AG08396 (cell line): ENCODE measurements around the gene NCBP3.
"Not testable (repeated sequence)": the region's sequence is repeated elsewhere in the genome, so short reads cannot be mapped to it uniquely, and the experiment has no call there.

Source experiments
- DNase-seq: peaks from one replicate; pipeline ENCODE4 v3.0.0; 2012; ENCODE audit warnings: low spot score, mixed read lengths

NCBP3 gene

DNA sequence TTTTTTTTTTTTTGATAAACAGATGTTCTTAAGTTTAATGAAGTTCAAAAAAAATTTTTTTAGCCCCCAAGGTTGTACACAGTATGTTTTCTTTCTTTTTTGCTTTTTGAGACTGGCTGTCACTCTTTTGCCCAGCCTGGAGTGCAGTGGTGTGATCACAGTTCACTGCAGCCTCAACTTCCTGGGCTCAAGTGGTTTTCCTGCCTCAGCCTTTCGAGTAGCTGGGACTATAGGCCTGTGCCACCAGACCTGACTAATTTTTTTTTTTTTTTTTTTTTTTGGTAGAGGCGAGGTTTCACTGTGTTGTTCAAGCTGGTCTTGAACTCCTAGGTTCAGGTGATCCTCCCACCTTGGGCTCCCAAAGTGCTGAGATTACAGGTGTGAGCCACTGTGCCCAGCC lies 57.8 kb downstream of the NCBP3 start:
- DNase-seq: no peak

DNA sequence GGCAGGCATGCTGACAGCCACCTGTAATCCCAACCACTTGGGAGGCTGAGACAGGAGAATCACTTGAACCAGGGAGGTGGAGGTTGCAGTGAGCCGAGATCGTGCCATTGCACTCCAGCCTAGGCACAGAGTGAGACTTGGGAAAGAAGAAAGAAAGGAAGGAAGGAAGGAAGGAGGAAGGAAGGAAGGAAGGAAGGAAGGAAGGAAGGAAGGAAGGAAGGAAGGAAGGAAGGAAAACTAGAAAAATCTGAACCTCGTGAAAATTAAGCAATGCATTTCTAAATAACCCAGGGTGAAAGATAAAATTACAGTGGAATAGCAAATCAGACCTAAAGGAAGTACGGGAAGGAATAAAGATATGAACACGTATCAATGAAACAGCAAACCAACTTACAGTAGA lies 60.7 kb downstream of the NCBP3 start:
- DNase-seq: not testable (repeated sequence)

DNA sequence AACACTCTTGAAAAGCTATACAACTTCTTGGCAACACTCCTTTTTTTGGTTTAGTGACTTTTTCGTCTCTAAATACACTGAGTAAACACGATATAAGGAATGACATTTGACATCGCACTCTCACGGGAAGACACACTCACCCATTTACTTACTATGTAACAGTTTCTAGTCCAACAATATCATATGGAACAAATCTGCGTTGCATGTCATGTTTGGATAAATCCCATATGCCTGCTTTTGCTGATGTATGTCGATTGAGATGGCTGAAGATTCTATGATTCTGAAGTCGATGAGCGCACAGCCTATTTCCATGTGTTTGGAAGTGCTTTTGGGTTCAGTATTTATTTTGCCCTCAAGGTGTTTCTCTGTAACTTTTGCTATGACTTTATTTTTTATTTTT lies 63.3 kb downstream of the NCBP3 start:
- no peak for DNase-seq

DNA sequence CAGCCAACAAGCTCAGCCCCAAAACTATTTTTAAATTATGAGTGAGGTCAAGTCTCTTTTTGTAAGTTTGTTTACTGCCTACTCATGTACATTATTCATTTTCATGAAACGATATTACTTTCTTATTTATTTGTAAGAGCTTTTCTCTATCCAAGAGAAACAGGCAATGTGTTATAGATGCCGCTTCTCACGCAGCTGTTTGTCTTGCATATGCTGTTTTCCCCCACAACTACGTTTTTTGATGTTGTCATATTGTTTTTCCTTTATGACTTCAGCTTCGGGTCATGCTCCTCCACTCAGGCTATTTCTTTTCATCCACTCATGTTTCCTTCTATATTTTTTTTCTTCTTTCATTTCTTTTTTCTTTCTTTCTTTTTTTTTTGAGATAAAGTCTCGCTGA lies 65.1 kb downstream of the NCBP3 start:
- DNase-seq: no peak

DNA sequence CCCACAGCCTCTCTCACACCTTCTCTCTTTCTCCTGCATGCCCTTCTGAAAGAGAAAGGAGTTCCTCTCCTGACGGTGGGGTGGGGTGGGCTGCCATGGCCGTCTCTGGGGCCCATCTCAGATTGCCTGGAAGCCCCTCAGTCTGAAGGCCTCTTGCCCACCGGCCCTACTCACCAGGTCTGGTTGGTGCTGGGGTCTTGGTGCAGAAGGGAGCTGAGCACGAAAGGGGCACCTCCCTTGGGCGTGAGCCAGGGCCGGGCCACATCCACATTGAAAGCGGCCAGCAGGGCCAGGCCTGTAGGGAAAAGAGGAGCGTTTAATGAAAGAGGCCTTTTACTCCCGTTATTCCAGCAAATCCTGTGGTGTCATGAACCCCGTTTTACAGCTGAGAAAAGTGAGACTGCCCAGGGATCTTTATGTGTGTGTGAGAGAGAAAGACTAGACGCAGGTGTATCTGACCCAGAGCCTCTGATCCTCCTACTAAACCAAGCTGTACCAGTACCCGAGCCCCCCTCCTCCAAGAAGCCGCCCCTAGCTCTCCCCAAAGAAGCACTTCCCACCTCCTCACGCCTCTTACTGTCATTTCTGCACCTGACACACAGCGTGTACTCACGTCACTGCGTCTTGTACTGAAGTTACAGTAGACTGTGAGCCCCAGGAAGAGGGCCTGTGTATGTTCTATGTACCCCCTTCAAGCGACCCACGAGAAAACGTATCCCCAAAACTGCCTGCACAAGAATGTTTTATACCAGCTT lies 68.5 kb downstream of the NCBP3 start:
- DNase-seq: no peak

DNA sequence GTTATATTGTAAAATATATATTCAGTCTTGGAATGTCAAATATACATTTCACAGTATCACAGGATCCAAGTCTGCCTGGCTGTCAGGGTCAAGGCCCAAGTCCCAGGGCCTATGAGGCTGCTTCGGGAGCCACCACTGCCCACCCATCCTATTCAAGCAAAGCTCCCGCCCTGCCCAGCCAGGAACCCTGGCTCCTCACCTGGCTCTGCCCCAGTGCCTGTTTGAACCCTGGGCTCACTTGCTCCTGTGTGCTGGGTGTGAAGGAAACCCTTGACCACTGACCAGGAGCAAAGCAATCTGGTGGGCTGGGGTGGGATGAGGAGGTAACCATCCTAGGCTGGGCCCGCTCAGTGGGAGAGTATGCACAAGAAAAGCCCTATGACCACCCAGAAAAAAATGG lies 72.1 kb downstream of the NCBP3 start:
- no peak for DNase-seq

DNA sequence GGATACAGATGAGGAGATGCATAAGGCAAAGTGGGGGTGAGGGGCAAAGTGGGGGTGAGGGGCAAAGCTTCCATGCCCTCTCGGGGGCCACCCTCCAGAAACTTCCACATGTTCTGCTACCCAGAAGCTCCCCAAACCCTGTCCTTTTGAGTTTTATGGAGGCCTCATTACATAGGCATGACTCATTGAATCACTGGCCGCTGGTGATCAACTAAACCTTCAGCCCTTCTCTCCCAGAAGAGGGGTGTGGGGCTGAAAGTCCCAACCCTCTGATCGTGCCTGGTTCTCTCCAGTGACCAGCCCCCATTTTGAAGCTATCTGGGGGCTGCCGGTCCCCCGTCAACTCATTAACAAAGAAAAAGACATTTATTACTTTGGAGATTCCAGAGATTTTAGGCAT lies 72.5 kb downstream of the NCBP3 start:
- no peak for DNase-seq

DNA sequence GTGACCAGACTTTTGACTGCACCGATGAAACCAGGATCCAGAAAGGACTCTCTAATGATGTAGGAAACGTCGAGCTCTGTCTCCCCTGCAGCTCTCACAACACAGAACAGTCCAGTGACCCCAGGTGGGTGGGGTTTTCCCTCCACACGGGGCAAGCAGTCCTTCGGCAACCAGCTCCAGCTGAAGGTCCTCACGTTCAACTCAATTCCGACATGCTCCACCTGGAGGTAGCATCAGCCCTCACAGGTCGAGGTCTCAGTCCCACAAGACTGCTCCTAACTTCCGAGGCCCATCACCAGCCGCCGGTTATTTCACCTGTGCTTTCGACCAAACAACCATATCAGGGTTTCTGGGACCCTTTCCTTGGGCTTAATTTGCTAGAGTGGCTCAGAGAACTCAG lies 73.3 kb downstream of the NCBP3 start:
- no peak for DNase-seq

DNA sequence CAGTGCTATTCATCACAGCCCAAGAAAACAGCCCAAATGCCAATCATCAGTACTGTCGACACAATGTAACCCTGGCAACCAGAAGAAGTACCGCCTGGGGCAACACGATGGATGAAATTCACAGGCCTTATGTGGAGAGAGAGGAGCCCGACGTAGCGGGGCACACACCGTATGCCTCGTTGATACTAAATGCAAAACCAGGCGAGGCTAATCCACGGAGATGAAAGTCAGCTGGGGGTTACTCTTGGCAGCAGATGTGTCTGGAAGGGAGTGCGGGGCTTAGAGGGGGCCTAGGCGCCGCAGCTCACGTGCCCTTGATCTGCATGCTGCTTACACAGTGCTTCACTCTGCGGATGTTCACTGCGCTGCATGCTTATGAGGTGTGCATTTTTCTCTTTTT lies 74.9 kb downstream of the NCBP3 start:
- DNase-seq: no peak

DNA sequence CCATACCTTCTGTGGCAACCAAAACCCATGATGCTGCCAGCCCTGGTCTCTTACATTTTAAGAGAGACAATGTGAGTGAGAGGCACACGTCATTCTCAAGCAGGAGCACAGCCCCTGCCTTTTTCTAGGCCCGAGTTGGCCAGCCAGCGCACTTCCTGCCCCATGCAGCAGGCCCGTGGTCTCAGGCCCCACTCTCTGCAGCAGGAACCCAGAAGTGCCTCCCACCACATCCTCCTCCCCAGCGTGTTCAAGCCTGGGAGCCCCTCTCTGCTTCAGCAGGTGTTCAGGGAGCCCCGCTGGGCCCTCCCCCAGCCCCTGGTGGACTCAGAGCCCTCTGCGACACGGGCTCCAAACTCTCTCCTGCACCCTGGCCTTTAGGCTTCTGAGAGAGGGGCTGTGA lies 75.6 kb downstream of the NCBP3 start:
- DNase-seq: no peak

DNA sequence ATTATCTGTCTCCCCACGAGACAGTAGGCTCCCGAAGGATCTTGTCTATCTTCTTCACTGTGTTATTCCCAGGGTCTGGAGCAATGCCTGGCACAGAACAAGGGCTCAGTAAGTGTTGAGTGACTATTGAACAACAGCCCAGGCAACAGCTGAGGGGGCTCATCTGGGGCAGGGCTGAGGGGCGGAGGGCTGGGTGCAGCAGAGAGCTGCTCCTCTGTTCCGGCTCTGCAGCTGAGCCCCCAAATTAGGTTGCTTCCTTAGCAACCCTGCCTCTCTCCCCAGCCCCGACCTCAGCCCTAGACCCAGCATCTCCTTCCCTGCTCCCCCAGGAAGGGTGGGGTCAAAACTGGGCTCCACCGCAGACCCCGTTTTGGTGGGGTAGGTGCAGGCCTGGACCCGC lies 77.3 kb downstream of the NCBP3 start:
- no peak for DNase-seq

DNA sequence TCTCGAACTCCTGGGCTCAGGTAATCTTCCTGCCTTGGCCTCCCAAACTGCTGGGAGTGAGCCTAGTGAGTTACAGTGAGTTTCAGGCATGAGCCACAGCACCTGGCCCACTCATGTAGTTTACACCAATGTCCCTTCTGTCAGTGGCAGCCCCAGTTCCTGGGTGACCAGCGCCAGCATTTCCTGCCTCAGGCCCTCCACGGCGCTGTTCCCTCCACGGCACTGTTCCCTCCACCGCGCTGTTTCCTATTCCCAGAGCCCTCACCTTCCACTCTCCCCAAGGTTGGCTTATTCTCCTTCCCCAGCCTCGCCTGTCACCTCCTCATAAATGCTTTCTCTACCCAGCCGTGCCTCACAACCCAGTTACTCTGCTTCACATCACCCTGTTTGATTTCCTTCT lies 77.7 kb downstream of the NCBP3 start:
- no peak for DNase-seq

DNA sequence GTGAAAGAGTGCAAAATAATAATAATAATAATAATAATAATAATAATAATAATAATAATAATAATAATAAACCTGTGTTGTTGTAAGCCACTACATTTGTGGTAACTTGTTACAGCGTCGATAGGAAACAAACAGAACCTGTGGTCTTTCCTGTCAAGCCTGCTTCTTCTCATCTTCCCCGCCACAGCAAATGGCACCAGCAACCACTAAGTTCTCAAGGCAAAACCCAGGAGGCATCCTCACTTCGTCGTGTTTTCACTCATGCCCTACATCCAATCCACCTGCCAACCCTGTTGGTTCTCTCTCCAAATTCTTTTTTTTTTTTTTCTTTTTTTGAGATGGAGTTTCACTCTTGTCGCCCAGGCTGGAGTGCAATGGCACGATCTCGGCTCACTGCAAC lies 79.3 kb downstream of the NCBP3 start:
- no peak for DNase-seq

DNA sequence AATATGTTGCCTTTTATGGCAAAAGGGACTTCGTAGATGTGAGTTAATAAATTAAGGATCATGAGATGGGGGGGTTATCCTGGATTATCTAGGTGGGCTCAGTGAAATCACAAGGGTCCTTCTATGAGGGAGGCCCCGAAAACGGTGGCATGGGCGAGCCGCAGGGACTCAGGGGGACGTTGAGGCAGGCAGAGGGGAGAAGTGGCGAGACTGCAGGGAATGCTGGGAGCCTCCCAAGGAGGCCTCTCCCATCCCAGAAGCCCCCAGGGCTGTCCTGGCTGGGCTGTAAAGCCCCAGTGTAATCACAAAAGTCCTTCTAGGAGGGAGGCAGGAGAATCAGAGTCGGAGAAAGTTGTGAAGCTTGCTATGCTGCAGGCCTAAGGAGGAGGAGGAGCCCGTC lies 80.1 kb downstream of the NCBP3 start:
- DNase-seq: no peak

DNA sequence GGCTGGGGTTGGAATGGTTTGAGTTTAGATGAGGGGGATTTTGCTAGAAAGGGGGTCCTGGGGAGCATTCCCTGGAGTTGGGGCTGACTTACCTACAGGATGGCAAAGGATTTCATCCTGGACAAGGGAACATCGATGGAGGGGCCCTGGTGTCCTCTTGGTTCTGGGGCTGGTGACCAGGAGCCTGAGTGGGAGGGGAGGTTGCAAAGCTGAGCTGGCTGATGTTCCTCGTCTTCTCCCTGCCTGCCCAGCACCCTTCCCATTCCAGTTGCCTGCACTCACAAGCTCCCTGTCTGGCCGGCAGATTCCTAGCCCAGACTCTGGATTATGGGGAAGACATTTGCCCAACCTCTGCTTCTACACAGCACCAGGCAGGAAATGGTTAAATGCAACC lies 82.3 kb downstream of the NCBP3 start:
- DNase-seq: no peak

DNA sequence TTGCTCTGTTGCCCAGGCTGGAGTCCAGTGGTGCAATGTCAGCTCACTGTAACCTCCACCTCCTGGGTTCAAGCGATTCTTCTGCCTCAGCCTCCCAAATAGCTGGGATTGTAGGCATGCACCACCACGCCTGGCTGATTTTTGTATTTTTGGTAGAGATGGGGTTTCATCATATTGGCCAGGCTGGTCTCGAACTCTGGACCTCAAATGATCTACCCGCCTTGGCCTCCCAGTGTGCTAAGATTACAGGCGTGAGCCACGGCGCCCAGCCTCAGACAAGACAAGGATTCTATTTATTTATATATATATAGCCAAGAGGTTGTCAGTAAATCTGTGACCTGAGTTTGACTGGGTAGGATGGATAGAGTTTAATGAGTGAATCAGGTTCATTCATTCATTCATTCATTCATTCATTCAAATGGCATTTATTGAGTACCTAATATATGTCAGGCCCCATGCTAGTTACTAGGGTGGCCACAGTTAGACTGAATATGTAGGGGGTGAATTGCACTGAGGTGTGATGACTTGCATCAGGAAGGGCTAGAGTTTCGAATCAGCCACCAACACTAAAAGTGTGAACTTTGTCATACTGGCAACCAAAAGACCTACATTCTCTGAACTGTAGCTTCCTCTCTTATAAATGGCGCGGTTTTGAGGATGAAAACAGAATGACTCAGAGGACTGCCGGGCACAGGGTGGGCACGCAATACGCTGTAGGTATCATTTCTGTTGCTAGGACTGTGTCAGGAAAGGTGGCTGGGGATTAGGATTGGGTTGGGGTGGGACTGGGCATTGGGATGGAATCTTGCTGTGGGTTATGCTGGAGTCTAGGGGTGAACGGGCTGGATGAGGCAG lies 82.9 kb downstream of the NCBP3 start:
- no peak for DNase-seq

DNA sequence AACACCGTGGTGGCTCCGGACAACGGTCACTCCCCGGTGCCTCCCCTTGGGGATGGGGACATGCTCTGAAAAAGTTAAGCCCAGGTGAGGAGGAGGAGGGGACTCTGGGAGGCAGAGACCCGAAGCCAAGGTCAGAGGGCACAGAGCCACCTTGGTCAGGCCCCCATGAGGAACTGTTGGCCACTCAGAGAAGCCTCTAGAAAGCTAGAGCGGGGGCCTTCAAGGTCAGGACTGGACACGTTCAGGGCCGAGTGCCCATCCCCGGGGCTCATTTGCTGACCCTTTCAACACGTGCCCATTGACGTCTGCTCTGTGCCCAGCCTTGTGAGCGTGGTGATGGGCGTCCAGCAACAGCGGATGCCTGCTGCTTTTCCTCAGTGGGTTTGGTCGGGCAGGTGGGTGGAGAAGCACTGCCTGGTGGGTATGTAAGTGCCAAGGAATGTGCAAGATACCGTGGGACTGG lies 84.1 kb downstream of the NCBP3 start:
- DNase-seq: no peak

DNA sequence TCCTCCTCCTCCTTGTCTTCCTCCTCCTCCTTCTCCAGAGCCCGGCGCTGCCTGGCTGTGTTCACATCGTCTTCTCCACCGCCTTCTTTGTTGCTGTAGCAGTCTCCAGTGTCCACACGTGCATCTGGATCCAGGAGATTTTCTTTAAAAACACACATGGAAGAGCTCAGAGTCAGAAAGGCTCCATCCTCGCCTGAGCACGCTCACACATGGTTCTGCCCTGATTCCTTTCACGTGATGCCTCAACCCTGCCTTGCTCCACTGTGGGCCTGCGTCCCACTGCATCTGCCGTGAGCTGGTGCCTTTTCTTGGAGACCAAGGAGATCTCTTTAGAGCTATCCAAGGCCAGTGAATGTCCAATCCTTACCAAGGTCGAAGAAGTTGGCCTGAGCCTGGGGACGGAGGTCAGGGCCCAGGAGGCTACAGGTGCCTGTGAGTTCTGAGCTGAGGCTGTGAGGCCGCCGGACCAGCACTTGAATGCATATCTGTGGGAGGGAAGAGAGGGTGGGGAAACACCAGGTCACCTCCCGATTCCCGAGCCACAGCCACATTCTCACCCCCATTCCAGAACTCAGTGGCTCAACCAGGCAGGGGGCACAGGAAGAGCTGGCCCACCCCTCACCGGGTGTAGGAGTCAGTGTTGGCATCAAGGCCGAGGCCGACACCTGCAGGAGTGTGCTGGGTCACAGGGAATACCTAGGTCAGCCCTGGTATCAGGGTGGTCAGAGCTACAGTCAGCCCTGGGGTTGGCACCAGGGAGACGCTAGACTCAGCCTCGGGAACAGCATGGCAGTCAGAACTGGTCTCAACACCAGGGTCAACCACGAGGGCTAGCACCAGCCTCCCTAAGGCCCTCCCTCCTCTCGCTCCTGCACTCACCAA lies 84.8 kb downstream of the NCBP3 start:
- DNase-seq: no peak

DNA sequence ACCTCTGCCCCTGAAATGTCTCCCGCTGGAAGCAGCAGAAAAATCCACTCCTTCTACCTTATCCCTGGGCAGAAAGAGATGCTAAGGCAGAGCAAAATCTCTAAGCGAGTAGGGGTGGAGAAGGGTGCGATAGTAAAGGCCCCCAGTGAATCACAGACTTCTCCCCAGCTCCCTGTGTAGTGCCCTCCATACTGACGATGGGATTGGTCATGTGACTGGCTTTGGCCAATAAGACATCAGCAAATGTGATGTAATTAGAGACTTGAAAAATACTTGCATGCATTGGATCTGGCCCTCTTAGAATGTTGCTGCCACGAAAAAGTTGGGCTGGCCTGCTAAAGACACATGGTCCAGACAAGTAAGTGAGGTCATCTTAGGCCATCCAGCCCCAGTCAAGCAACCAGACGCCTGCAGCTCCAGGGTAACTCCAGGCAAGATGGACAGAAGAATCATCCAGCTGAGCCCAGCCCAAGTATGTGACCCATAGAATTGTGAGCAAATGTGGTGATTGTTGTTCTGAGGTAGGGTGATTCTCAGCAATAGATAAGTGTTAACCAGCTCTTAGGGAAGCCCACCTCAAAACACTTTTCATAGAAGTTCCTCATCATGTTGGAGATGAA lies 86.3 kb downstream of the NCBP3 start:
- no peak for DNase-seq

DNA sequence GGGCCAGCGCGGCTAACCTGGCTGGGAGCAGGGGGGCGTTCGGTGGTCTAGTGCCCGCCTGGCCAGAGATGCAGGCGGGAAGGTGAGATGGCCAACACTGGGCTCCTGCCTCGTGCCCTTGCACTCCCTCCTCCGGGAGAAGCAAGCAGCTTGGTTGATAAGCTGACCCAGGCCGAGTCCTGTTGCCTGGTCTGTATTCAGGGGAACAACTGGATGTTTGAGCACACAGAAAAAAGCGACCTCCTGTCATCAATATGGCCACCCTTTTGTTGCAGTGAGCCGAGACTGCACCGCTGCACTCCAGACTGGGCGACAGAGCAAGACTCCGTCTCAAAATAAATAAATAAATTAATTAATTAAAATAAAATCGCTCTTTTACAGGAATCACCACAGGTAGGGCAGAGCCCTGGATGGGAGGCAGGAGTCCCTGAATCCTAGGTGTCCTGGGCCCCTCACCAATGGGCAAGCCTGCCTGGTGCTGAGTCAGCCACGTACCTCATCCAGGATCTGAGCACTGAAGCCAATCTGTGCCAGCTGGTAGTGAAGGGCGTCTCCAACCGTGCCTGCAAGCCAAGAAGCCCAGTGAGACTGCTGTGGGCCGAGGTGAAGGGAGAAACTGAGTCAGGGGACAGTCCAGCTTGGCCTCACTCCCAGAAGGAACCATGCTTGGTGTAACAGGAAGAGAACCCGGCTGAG lies 90.6 kb downstream of the NCBP3 start:
- DNase-seq: no peak
